ENCODE measurements around the gene PLPP2.

PLPP2 gene

GRCh38 chr19:313988-314815 lies 23.0 kb upstream of the PLPP2 start:
- FAIRE-seq = no peak

GRCh38 chr19:313169-313987 lies 22.2 kb upstream of the PLPP2 start:
- no peak for FAIRE-seq

- FAIRE-seq = no peak
Observed at GRCh38 chr19:311813-312261, 20.6 kb upstream of the PLPP2 start.

GRCh38 chr19:310781-311496 lies 19.7 kb upstream of the PLPP2 start:
- no peak for FAIRE-seq

GRCh38 chr19:310141-310651 lies 19.0 kb upstream of the PLPP2 start:
- FAIRE-seq = no peak

- FAIRE-seq = no peak
Observed at GRCh38 chr19:309206-309565, 18.0 kb upstream of the PLPP2 start.

- no peak for FAIRE-seq
Observed at GRCh38 chr19:308471-309205, 17.4 kb upstream of the PLPP2 start.

GRCh38 chr19:307793-308420 lies 16.7 kb upstream of the PLPP2 start:
- FAIRE-seq = no peak

- no peak for FAIRE-seq
Observed at GRCh38 chr19:307111-307531, 15.9 kb upstream of the PLPP2 start.

GRCh38 chr19:306151-306900 lies 15.1 kb upstream of the PLPP2 start:
- FAIRE-seq = no peak

GRCh38 chr19:305240-306150 lies 14.3 kb upstream of the PLPP2 start:
- no peak for FAIRE-seq

- no peak for FAIRE-seq
Observed at GRCh38 chr19:296476-297225, 5.4 kb upstream of the PLPP2 start.

GRCh38 chr19:295687-296370 lies 4.6 kb upstream of the PLPP2 start:
- no peak for FAIRE-seq

GRCh38 chr19:294946-295686 lies 3.9 kb upstream of the PLPP2 start:
- FAIRE-seq = no peak

GRCh38 chr19:294341-294945 lies 3.2 kb upstream of the PLPP2 start:
- no peak for FAIRE-seq

- FAIRE-seq = no peak
Observed at GRCh38 chr19:293436-294110, 2.4 kb upstream of the PLPP2 start.

- FAIRE-seq = no peak
Observed at GRCh38 chr19:292951-293350, 1.7 kb upstream of the PLPP2 start.
